Superior temporal gyrus (tissue), 1 donor: ENCODE data around the gene FOSL2.

Source experiments
- DNase-seq: peaks from one replicate; pipeline ENCODE4 v3.0.0-alpha.2; 2016; ENCODE audit errors: extremely low spot score

The FOSL2 gene

DNA sequence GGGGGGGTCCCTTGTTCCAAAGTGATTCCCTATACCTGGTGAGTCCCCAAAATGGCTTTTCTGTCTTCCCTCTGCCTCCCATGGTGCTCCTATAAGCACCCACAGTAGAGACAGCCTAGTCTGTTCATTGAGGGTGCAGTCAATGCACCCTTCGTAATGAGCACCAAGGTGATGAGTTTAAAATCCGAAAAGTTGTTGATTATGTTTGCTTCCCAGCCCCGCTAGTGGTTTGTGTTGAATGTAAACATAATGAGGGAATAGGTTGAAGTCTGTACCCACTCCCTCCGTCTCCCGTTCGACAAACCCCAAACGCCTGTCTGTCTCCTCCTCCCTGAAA, 2.3 kb downstream of the FOSL2 start:
- peak; percentile 45 for DNase-seq

DNA sequence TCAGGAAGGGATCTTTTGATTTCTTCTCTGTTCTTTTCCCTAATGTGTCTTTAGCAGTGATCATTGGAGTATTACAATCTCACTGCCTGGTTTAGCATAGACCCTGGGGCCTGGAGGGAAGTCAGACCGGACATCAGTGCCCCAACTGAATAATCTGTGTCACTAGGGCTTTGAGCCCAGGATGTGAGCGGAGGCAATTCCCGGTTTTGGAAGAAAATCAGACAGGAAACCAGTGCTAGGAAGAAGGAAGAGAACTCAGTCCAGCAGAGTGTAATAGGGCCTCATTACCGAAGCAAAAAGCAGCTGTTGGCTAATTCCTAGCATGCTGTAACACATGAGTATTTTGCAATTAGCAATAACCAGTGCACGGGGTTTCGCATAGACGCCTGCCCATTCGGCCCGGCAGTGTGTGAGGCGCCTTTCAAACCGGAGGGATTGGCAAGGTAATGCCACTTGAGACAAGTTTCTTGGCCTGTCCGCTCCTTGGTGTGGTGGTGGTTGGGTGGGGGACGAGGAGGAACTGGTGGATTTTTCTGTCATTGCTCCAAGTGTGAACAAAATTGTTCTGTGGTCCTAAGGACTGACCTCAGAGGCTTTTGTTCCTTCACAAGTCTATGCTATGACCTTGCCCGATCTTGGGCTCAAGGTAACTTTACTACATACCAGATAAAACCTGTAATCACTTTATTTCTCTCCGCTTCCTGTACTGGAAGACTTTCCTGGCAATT, 2.8 kb downstream of the FOSL2 start:
- peak; percentile 49 for DNase-seq

DNA sequence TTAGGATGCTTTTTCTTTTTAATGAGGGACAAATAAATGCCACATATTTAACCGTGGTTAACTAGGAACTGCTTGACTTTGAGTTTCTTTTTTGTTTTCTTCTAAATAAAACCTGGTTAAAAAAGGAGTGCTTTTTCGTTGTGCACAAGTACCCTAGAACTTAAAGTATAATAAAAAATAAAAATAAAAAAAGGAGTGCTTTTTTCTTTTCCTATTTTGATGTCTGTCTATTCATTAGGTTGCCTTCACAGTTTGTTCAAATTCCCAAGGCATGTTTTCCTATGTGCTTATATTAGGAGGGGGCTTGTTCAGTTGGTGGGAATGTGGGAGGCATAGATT, 4.4 kb downstream of the FOSL2 start:
- no peak for DNase-seq

- DNase-seq = no peak
These were observed 5.6 kb downstream of the FOSL2 start for GRCh38 chr2:28398101-28398834.

- DNase-seq = no peak
These were observed 6.6 kb downstream of the FOSL2 start for GRCh38 chr2:28399289-28399688.

- no peak for DNase-seq
These were observed 7.3 kb downstream of the FOSL2 start for GRCh38 chr2:28399956-28400355.

DNA sequence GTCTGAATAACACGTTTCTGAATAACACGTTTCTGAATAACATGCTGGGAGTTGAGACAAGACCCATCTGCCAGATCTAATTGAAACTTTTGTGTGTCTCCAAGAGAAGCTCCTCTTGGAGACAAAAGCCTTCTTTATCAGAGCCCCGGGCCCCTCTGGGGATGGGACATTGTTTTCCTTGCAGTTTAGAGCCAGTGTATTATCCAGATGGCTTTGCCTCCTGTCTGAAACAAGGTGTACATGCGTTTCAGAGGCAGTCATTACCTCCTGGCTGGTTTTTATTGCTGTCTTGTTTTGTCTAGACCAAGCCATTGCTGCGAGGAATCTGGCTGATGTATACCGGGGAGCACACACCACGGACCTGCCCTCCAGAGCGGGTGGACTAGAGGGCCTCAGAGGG, 7.8 kb downstream of the FOSL2 start:
- DNase-seq = no peak

DNA sequence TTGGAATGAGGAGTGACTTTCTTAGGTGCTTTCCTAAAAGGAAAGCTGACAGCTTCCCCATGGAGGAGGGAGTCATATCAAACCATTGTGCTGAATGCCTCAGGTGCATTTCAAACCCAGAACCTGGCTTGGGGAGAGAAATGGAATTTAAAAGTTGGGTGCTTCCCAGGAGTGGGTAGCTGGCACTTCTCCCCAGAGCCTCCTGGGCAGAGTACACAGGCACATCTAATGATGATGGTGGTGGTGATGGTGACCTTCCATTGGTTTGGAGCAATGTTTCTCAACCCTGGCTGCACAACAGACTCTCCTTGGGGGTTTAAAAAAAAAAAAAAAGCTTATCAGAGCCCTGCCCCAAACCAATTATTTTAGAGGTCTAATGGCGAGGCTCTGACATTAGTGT, 8.3 kb downstream of the FOSL2 start:
- DNase-seq = no peak

DNA sequence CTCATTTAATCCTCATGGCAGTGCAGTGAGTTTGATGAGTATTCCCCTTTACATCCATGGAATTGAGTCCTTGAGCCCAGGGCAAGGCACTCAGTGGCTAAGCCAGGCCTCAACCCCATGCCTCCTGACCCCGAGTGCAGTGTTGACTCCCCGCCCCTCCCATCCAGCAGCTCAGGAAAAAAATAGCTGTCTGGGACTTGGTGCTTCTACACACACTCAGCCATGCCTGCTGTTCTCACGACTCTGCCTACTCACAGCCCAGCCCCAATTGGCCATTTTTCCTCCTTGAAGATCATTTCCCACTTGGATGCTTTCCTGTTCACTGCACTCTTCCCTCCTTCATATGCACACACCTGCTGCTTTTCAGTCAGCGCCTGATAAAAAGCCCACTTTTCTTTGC, 8.8 kb downstream of the FOSL2 start:
- DNase-seq = peak; percentile 30

DNA sequence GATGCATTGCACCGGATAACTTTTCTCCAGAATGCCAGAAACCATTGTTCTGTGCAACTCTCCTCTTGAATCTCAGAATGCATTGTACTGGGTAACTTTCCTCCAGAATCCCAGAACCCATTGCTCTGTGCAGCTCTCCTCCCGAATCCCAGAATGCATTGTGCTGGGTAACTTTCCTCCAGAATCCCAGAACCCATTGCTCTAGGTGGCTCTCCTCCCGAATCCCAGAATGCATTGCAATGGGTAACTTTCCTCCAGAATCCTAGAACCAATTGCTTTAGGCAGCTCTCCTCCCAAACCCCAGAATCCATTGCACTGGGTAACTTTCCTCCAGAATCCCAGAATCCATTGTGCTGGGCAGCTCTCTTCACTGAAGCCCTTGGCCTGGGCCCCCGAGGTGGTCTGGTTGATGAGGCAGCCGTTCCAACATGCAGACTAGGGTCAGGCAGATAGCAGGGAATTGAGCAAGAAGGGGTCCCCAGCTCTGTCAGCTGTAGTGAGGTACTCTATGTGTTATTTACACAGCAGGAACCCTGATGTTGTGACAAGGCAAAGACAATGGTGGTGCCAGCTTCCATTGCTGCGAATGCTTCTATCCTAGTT, 9.4 kb downstream of the FOSL2 start:
- no peak for DNase-seq

DNA sequence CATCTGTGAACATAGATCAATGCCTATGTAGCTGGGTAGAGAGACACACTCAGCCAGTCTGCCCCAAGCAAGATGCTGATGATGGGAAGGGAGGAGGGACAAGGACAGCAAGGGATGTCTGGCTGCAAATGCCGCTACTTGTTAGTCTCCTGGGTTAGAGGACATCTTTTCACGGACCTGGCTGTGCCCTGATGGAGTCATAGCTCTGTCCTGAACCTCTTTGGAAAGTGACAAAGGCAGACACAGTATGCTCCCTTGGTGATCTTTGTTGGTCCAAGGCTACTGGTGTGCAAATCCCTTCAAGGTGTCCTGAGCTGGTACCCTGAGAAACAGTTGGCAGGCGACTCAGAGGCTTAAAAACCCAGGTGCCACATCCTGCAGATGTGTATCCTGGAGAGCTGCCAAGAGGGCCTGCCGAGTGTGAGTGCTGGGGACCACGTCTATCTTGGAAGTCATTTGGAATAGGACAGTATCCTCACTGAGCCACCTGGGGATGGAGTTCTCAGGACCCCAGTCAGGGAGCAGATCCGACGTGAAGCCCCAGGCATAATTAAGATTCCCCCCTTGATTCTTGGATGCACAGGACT, 10.8 kb downstream of the FOSL2 start:
- DNase-seq = no peak

DNA sequence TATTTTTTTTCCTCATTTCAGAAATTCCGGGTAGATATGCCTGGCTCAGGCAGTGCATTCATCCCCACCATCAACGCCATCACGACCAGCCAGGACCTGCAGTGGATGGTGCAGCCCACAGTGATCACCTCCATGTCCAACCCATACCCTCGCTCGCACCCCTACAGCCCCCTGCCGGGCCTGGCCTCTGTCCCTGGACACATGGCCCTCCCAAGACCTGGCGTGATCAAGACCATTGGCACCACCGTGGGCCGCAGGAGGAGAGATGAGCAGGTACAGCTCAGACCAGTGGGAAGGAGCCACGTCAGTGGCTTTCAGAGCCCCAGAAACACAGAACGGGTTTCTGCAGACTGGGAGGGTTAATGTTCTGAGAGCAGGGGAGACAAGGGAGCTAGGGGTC, 11.4 kb downstream of the FOSL2 start:
- no peak for DNase-seq

DNA sequence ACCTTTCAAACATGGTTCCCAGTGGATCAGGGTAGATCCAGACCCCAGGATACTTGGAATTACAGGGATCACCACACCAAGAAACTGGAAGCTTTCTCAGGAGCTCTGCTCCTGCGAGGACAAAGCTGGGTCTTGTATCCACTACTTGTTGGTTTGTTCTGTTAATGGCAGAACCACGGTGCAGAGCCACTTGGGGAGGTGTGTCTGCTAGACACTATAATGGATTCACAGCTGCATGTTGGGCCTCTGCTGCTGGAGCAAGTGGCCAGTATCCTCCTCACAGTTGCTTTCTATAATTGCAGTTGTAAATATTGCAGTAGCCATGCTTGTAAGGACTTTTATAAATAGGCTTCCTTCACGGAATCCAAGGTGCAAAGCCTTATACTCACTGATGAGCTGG, 12.9 kb downstream of the FOSL2 start:
- no peak for DNase-seq

DNA sequence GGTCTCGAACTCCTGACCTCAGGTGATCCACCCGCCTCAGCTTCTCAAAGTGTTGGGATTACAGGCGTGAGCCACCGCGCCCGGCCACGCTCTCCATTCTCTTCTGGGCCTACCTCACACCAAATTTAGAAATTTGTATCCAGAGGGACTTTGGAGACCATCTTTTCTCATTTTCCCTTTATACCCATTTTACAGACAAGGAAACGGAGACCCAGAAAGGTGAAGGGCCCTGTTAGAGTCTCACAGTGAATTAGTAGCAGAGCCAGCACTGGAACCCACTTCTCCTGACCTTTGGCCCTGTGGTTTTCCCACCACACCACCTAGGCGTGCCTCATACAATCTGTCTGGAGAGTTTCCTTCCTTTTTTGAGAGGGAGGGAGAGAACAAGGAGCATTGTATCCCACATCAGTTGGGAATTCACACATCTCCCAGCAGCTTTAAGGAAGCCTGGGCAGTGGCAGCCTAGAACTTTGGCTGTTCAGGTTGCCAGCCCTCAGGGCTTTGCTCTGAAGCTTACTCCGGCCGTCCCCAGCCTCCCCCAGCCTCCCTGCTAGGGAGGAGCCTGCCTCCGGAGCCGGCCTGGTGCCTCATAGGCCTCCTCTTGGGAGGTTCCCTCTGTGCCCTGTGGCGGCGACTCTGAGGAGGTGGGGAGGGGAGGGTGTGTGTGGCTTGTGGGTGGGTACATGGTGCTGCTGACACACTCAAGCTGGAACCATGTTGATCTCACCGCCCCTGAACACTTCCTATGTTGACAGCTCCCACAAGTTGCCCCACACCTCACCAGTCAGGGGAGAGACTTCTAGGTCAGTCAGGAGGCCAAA, 13.8 kb downstream of the FOSL2 start:
- DNase-seq = no peak

DNA sequence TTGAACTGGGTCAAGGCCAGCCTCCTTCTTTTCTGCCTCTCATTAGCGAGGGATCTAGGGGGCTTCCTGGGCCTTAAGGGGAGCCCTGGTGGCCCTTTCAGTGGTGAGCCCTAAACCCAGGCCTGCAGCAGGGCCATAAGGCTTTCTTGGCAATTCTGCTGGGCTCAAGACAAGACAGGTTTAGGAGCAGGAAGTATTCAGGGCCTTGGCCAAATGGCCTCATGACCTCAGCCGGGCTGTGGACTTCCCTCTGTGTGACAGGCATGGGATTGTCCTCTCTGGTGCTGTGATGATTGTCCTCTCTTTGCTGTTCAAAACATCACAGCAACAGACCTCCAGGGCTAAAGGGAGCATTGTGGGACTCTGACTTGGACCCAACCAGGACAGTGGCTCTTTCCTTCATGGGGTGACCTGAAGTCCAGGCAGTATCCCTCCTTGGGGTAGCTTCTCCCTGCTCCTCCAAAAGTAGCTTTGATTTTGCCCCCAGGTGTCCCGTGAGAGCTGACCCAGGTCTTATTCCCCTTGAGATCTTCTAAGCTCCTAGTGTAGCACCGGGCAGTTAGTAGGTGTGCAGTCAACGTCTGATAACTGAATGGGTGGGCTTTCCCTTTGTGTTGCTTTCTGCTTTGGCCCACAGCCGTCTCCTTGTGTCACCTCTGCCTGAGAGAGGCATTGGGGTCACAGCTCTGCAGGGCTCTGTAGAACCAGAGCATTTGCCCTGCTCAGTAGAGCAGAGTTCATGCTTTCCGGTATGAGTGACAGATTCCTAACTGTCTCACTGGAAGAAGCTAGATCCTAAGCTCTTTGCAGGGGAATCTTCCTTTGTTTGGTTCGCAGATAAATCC, 14.7 kb downstream of the FOSL2 start:
- no peak for DNase-seq

DNA sequence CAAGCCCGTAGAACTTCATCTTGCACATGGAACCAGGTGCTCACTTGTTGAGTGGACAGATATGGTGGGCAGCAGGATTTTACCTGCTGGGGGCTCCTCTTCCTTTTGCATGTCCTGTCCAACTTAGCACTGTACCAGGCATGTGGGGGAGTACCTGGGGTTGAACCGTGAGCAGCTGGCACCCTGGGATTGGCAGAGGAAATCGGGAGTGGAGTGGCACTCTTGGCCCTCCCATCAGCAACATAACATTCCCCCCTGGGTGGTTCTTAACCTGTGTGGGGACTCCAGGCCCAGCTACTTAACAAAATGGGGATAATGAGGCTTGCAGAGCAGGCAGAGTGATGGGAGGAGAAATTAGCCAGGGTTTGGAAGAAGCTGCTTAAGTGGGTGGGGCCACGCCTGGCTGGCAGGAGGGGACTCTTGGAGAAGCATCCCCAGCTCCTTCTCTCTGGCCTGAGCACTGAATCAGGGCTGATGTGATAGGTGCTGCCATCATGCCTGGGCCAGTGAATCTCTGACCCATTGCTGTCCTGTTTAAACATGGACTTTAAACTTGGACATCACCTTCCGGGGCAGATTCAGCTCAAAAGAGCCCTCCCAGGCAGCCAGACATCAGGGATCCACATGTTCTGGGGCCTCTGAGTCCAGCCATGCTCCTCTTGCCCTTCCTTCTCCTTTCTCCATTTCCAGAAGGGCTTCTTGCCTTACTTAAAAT, 15.5 kb downstream of the FOSL2 start:
- no peak for DNase-seq

GRCh38 chr2:28408764-28409599, 16.3 kb downstream of the FOSL2 start:
- DNase-seq = no peak

GRCh38 chr2:28411166-28411755, 18.6 kb downstream of the FOSL2 start:
- DNase-seq = no peak

GRCh38 chr2:28411956-28412609, 19.4 kb downstream of the FOSL2 start:
- no peak for DNase-seq
